ENCODE measurements around the gene RPL13. TPM values are rescaled to one million over a fixed set of nuclear protein-coding genes. Genes with fewer than 3 reads are reported as not detected.

The RPL13 gene
- total RNA-seq, 1 donor from 2014 or later = 886 TPM

DNA sequence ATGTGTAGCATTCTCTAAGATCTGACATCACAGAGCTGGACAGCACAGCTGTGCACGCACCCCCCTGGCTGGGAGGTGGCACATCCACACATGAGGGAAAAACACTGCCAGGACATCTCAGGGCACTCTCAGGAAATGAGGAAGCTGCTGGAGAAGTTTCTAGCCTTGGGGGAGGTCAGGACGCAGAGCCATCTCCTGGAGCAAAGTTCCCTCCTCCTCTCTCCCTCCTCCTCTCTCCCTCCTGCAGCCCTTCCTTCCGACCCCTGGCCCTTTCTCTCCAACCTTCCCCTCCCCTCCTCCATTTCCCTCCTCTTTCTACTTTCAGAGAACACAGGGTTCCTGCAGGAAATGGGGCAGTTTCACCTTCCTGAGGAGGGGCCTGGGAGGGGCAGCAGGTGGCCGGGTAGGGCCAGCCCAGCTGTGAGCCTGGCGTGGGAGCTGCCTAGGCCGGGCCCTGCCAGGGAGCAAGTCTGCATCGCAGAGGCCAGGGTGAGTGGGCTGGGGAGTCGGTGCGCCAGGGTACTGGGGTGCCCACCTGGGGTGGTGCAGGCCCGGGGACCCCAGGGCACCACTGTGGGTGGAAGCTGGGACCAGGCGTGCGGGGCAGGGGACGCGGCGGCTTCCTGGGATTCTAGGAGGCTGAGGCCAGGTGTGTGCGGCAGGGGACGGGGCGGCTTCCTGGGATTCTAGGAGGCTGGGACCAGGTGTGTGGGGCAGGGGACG, 52.9 kb downstream of the RPL13 start, which contains the start of gene DPEP1:
Gene DPEP1 (plus strand): TSS at position 412 of the 723 bp plus-strand sequence. CDS start 16,769 bp downstream, outside the sequence.
- no peak for ATAC-seq
- no peak for DNase-seq (ENCODE audit: low spot score)

GRCh38 chr16:89613954-89614459, 53.5 kb downstream of the RPL13 start:
- no peak for ATAC-seq
- no peak for DNase-seq (ENCODE audit: low spot score)

Other genes with a start within 250 kb of the RPL13 start
- 50.7 TPM for gene ANKRD11, start 70.1 kb upstream of the RPL13 start, total RNA-seq
- 68.1 TPM for gene SPG7, start 52.3 kb upstream of the RPL13 start, total RNA-seq
- gene CPNE7, start 15.1 kb downstream of the RPL13 start, total RNA-seq = 0.88 TPM
- gene DPEP1, start 53.0 kb downstream of the RPL13 start, total RNA-seq = 0.13 TPM
- gene CHMP1A, start 97.0 kb downstream of the RPL13 start, total RNA-seq = 34.7 TPM
- 5.2 TPM for gene SPATA33, start 97.2 kb downstream of the RPL13 start, total RNA-seq
- gene CDK10, start 126.0 kb downstream of the RPL13 start, total RNA-seq = 69.1 TPM
- gene SPATA2L, start 141.0 kb downstream of the RPL13 start, total RNA-seq = 13.8 TPM
- 15.0 TPM for gene VPS9D1, start 160.2 kb downstream of the RPL13 start, total RNA-seq
- 13.2 TPM for gene ZNF276, start 160.9 kb downstream of the RPL13 start, total RNA-seq